HG03135 (cell line): ENCODE results near the gene ANKRD62.

ENCODE experiments used
- ATAC-seq: cut with Tn5 transposase; IDR thresholded peaks from one replicate; pipeline ENCODE4 v1.9.1; 2021; ENCODE audit warnings: mild to moderate bottlenecking, moderate library complexity; ENCODE audit not compliant: unreplicated experiment

The ANKRD62 gene

GRCh38 chr18:12165038-12165768 is 71.6 kb downstream of the ANKRD62 start:
- no peak for ATAC-seq
